Activated naive CD8-positive, alpha-beta T cell treated with anti-CD3 and anti-CD28 coated beads, Interleukin-2, amount 50 U/mL, for 24 hours (primary cell): ENCODE data around the gene PUSL1.
A peak's percentile ranks its signal among the peaks of the same experiment; 100 is the strongest.

Experiments used
- ATAC-seq: fragments of 150-1000 bp; cut with Tn5 transposase; one replicate; pipeline ENCODE4 v1.10.0; 2021
- DNase-seq: peaks from one replicate; pipeline ENCODE4 v3.0.0; 2021
- H3K27ac Mint-ChIP-seq: one replicate; pipeline ENCODE4 v1.8.0; 2021; ENCODE audit warnings: mild to moderate bottlenecking, mixed read lengths
- H3K27me3 Mint-ChIP-seq: one replicate; pipeline ENCODE4 v1.8.0; 2021; ENCODE audit warnings: mixed read lengths
- H3K36me3 Mint-ChIP-seq: one replicate; pipeline ENCODE4 v1.8.0; 2021; ENCODE audit warnings: low read depth, mixed read lengths
- H3K4me1 Mint-ChIP-seq: one replicate; pipeline ENCODE4 v1.8.0; 2021; ENCODE audit warnings: mixed read lengths
- H3K4me3 Mint-ChIP-seq: one replicate; pipeline ENCODE4 v1.8.0; 2021; ENCODE audit warnings: mild to moderate bottlenecking, moderate library complexity, mixed read lengths
- H3K9me3 Mint-ChIP-seq: one replicate; pipeline ENCODE4 v1.8.0; 2021; ENCODE audit warnings: mixed read lengths

PUSL1 gene

DNA sequence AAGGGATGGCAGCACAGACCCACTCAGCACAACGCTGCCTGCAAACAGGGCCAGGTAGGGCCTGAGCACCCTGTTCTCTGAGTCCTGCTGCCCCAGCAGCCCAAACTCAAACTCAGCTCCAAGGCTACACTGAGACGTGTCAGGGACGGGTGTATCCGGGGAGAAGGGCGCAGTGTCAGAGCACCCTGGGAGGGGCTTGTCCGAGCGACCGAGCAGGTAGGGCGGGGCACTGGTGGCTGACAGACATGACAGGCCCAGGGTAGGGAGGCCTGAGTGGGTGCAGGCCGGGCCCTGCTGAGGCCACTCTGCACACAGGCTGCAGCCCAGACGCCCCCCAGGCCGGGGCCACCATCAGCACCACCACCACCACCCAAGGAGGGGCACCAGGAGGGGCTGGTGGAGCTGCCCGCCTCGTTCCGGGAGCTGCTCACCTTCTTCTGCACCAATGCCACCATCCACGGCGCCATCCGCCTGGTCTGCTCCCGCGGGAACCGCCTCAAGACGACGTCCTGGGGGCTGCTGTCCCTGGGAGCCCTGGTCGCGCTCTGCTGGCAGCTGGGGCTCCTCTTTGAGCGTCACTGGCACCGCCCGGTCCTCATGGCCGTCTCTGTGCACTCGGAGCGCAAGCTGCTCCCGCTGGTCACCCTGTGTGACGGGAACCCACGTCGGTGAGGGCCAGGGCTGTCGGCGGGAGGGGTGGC is 22.6 kb upstream of the PUSL1 start:
- Mint-ChIP-seq H3K4me1 (no peaks in the 10 kb centered on the region), H3K9me3 (no peaks in the 10 kb centered on the region), H3K36me3 (no peaks in the 10 kb centered on the region), H3K27me3 (no peaks in the 10 kb centered on the region), H3K27ac (no peak overlapping the region), H3K4me3 (no peak overlapping the region)
- ATAC-seq (no peak), DNase-seq (no peak)

DNA sequence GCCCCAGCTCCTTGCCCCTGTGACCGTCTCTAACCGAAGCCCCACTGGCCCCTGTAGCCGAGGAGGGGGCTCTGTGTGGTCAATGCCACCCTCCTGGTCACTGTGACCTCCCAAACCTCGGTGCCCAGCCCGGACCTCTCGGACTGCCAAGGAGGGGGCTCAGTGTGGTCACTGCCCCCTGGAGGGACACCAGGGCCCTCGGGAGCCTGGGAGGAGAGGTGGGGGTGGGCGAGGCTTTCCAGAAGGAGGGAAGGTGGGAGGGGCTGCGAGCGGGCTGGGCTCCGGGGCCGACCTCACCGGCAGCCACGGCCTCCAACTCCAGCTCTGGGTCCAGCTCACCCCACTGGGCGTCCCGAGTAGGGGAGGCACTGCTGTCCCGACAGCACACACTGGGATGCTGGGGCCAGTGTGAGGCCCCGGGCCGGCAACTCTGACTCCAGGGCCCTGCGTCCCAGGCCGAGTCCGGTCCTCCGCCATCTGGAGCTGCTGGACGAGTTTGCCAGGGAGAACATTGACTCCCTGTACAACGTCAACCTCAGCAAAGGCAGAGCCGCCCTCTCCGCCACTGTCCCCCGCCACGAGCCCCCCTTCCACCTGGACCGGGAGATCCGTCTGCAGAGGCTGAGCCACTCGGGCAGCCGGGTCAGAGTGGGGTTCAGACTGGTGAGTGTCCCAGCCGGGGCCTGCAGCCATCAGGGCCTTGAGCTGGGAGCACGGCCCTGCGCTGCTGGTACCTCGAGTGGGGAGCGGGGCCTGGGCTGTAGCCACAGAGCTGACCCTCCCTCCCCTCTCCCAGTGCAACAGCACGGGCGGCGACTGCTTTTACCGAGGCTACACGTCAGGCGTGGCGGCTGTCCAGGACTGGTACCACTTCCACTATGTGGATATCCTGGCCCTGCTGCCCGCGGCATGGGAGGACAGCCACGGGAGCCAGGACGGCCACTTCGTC is 21.8 kb upstream of the PUSL1 start:
- Mint-ChIP-seq H3K27ac (no peak overlapping the region), H3K36me3 (no peaks in the 10 kb centered on the region), H3K4me3 (no peak overlapping the region), H3K27me3 (no peaks in the 10 kb centered on the region), H3K4me1 (no peaks in the 10 kb centered on the region), H3K9me3 (no peaks in the 10 kb centered on the region)
- ATAC-seq (no peak), DNase-seq (no peak)

DNA sequence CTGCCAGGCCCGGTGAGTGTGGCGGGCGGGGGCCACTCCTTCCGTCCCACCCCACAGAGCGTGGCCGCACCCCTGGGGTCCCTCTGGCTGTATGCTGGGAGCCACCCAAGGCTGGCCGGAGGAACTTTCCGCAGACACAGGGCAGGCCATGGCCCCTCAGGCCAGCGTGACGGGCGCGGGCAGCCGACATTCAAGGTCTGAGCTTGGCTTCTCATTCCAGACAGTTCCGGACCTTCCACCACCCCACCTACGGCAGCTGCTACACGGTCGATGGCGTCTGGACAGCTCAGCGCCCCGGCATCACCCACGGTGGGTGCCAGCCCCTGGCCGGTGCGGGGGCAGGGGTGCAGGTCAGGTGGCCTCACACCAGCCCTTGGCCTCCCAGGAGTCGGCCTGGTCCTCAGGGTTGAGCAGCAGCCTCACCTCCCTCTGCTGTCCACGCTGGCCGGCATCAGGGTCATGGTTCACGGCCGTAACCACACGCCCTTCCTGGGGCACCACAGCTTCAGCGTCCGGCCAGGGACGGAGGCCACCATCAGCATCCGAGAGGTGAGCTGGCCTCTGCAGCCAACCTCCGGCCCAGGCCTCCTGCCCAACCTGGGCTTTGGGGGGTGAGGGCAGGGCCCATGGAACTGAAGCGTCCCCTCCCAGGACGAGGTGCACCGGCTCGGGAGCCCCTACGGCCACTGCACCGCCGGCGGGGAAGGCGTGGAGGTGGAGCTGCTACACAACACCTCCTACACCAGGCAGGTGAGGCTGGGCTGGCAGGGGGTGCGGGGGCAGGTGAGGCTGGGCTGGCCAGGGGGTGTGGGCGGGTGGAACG is 20.9 kb upstream of the PUSL1 start:
- no peak overlapping the region for H3K4me3 Mint-ChIP-seq
- no peaks in the 10 kb centered on the region for H3K9me3 Mint-ChIP-seq
- H3K36me3 Mint-ChIP-seq: no peaks in the 10 kb centered on the region
- DNase-seq (no peak), ATAC-seq (no peak)
- no peaks in the 10 kb centered on the region for H3K27me3 Mint-ChIP-seq
- no peak overlapping the region for H3K27ac Mint-ChIP-seq
- no peaks in the 10 kb centered on the region for H3K4me1 Mint-ChIP-seq

DNA sequence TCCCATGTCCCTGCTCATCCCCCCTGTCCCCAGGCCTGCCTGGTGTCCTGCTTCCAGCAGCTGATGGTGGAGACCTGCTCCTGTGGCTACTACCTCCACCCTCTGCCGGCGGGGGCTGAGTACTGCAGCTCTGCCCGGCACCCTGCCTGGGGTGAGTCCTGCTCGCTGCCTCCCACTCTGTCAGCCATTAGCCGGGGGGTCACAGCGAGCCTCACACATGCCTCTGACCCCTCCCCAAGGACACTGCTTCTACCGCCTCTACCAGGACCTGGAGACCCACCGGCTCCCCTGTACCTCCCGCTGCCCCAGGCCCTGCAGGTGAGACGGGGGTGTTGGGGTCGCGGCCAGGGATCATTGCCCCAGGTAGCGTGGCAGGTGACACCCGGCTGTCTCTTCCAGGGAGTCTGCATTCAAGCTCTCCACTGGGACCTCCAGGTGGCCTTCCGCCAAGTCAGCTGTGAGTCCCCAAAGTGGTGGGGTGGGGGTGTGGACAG is 18.1 kb upstream of the PUSL1 start:
- ATAC-seq (no peak), DNase-seq (peak; percentile 70)
- Mint-ChIP-seq H3K27ac (no peak overlapping the region), H3K4me3 (no peak overlapping the region), H3K27me3 (no peaks in the 10 kb centered on the region), H3K4me1 (no peaks in the 10 kb centered on the region), H3K9me3 (no peaks in the 10 kb centered on the region), H3K36me3 (no peaks in the 10 kb centered on the region)

DNA sequence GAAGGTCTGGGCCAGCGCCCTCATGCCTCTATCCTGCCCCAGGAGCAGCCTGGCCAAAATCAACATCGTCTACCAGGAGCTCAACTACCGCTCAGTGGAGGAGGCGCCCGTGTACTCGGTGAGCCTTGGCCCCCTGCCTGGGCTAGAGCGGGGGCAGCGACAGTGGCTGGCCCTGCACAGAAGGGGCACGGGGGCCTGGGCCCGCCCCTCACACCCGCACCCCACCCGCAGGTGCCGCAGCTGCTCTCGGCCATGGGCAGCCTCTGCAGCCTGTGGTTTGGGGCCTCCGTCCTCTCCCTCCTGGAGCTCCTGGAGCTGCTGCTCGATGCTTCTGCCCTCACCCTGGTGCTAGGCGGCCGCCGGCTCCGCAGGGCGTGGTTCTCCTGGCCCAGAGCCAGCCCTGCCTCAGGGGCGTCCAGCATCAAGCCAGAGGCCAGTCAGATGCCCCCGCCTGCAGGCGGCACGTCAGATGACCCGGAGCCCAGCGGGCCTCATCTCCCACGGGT is 17.3 kb upstream of the PUSL1 start:
- Mint-ChIP-seq H3K27ac (no peak overlapping the region), H3K36me3 (no peaks in the 10 kb centered on the region), H3K27me3 (no peaks in the 10 kb centered on the region), H3K9me3 (no peaks in the 10 kb centered on the region), H3K4me1 (no peaks in the 10 kb centered on the region), H3K4me3 (no peak overlapping the region)
- no peak for ATAC-seq
- DNase-seq: no peak

DNA sequence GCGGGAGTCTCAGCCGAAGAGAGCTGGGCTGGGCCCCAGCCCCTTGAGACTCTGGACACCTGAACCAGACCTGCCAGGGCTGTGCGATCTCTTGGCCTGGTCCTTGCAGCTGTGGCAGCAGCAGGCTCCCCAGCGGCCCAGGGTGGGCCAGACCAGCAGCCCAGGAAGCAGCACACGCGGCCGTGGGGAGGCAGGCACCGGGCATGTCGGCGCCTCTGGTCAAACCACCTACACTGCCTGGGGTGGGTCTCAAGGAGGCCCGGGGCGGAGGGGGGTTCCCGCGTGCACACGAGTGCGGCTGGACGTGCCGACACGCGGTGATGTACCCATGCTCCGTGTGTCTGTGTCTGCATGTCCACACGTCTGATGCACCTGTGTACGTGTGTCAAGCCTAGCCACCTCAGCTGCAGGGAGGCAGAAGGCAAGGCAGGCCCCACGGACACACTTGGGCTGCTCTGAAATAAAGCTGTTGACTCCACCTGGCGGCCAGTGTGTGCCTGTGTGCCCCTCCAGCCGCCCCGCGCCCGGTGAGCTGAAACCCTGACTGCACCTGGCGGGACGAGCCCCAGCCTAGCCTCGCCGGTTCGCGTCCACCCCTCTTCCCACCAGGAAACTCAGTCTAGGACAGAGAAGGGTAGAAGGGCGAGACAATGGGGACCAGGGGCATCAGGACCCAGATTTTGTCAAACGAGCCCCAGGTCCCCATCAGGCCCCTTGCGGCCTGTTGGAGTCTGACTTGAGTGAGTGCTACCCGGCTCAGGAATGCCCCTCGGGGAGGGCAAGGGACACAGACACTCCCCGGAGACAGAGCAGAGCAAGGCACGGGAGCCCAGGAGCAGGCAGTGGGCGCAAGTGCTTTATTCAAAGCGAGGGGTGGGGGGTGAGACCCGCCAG is 16.6 kb upstream of the PUSL1 start:
- Mint-ChIP-seq H3K27me3 (no peaks in the 10 kb centered on the region), H3K36me3 (no peaks in the 10 kb centered on the region), H3K4me3 (no peak overlapping the region), H3K4me1 (no peaks in the 10 kb centered on the region), H3K27ac (no peak overlapping the region), H3K9me3 (no peaks in the 10 kb centered on the region)
- no peak for ATAC-seq
- DNase-seq: peak; percentile 61

DNA sequence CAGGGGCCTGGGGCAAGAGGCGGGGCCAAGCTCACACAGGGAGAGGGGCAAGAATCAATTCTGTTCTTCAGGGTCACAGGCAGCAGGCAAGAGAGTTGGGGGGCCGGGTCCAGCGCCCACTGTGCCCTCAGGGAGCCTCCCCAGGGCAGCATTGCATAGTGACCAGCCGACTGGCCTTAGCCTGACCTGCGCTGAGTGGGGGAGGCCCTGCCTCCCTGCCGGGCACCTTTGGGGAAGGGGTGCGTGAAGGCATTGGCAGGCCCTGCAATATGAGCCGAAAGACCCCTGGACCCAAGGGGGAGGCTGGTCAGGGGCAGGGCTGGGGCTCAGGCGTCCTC is 16.0 kb upstream of the PUSL1 start:
- Mint-ChIP-seq H3K9me3 (no peaks in the 10 kb centered on the region), H3K4me3 (no peak overlapping the region), H3K27me3 (no peaks in the 10 kb centered on the region), H3K4me1 (no peaks in the 10 kb centered on the region), H3K36me3 (no peaks in the 10 kb centered on the region), H3K27ac (no peak overlapping the region)
- ATAC-seq (no peak), DNase-seq (no peak)

DNA sequence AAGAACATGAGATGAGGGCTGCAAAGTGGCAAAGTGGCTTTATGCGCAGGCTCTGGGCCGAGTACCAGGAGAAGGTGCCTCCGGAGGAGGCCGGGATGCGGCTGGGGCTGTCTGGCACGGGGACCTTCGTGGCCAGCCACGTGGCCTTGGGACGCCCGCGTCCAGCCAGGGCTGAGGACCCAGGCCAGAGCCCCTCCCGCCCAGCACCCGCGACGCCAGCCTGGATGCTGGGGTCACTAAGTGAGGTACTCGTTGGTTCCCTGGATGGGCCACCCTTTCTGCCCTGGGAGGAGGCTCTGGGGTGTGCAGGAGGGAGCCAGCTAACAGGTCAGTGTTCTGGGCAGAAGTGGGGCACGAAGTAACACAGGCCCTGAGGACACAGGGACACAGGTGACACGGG is 15.5 kb upstream of the PUSL1 start:
- H3K4me3 Mint-ChIP-seq: no peak overlapping the region
- ATAC-seq (no peak), DNase-seq (no peak)
- H3K27ac Mint-ChIP-seq: no peak overlapping the region
- no peaks in the 10 kb centered on the region for H3K9me3 Mint-ChIP-seq
- H3K4me1 Mint-ChIP-seq: no peaks in the 10 kb centered on the region
- H3K36me3 Mint-ChIP-seq: no peaks in the 10 kb centered on the region
- H3K27me3 Mint-ChIP-seq: no peaks in the 10 kb centered on the region

DNA sequence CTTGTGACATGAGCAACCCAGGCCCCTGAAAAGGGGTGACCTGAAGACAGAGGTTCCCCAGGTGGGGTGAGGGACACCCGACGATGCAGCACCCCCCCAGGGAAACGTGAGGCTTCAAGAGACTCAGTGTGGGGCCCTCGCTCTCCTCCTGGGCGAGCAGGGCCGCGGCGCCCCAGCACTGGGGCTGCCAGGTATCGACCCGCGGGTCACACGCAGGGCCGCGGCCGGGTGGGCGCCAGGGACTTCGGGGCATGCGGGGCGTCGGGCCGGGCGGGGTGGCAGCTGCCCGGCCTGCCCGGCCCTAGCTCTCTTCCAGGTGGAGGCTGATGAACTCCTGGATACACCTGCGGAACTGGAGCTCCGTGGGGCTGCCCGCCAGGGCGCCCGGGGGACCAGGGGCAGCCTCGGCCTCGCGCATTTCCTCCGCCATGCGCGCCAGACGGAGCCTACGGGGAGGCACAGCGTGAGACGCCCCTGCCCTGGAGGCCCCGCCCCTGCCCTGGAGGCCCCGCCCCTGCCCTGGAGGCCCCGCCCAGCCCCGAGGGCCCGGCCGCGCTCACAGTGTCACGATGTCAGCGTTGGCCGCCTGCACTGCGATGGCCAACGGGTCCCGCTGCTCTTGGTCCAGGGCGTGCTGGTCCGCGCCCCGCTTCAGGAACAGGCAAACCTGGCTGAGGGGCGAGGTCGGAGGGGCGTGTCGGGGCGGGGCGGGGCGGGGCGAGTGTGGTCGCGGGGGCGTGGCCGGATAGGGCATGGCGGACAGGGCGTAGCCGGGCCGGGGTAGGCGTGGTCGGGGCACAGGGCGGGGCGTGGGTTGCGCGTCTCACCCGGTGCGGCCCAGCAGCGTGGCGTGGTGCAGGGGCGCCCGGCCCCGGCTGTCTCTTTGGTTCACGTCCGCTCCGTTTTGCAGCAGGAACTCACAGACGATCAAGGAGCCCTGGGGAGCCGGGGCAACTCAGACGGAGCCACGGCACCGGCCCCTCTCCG is 14.8 kb upstream of the PUSL1 start:
- H3K4me1 Mint-ChIP-seq: no peaks in the 10 kb centered on the region
- H3K36me3 Mint-ChIP-seq: no peaks in the 10 kb centered on the region
- H3K27ac Mint-ChIP-seq: no peak overlapping the region
- no peak overlapping the region for H3K4me3 Mint-ChIP-seq
- ATAC-seq (no peak), DNase-seq (no peak)
- H3K27me3 Mint-ChIP-seq: no peaks in the 10 kb centered on the region
- H3K9me3 Mint-ChIP-seq: no peaks in the 10 kb centered on the region

DNA sequence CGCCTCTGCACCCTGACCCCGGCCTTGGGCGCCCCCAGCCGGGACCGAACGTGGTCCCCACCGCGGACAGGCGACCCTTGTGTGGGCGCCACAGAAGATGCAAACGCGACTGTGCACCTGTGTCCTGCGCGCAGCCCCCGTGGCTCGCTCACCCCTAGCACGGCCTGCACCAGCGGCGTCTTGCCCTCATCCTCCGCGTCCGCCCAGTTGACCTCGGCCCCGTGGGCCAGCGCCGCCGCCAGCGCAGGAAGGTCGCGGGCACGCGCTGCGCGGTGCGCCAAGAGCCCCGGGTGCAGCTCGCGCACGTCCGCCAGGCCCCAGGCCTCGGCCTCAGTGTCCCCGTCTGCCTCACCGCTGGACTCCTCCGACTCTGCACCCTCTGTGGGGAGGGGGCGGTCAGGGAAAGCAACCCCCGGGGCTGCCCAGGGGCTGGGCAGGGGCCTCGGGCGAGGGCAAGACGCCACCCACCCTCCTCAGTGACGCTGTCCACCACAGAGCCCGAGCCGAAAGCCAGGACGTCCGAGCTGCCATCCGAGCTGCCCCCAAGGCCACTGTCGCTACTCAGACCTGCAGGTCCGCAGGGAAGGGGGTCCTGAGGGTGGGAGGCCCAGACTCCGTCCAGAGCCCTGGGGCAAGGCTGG is 14.0 kb upstream of the PUSL1 start:
- H3K9me3 Mint-ChIP-seq: no peaks in the 10 kb centered on the region
- H3K27ac Mint-ChIP-seq: no peak overlapping the region
- H3K4me3 Mint-ChIP-seq: no peak overlapping the region
- no peaks in the 10 kb centered on the region for H3K4me1 Mint-ChIP-seq
- H3K27me3 Mint-ChIP-seq: no peaks in the 10 kb centered on the region
- ATAC-seq (no peak), DNase-seq (no peak)
- no peaks in the 10 kb centered on the region for H3K36me3 Mint-ChIP-seq

DNA sequence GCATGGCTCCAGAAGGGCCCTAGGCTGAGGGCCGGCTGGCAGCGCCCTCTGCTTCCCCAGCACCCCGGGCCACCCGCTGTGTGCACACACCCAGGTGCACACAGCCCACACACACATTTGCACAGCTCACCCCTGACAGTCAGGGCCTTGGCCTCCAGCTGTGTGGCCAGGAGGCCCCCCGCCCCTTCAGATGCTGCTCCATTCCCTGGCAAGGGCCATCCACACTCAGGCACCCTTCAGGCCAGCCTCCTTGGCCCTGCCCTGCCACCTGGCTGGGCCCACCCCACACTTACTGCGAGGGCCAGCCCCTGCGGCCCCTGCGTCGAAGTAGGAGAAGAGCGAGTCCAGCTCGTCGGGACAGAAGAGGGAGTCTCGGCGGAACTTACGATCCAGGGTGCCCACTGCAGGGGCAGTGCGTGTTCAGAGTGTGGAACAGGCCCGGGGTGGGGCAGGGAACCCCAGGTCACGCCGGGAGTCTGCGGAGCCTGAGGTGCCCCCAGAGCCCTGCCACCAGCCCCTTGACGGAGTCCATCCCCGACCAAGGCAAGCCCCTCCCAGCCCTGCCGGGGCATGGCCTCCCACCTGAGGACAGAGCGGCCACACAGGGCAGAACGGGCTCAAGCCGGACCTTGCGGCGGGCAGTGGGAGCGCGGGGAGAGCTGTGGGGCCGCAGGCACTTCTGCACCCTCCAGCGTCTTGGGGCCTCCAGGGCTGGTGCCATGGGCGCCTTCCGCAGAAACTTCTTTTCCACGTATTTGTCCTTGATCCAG is 13.1 kb upstream of the PUSL1 start:
- Mint-ChIP-seq H3K36me3 (no peaks in the 10 kb centered on the region), H3K4me1 (no peaks in the 10 kb centered on the region), H3K4me3 (no peak overlapping the region), H3K27ac (no peak overlapping the region), H3K27me3 (no peaks in the 10 kb centered on the region), H3K9me3 (no peaks in the 10 kb centered on the region)
- ATAC-seq (no peak), DNase-seq (no peak)
